Colonic mucosa (tissue), 4 donors: ENCODE measurements around the gene ADAMTSL1. TPM values are rescaled to one million over a fixed set of nuclear protein-coding genes. Genes with fewer than 3 reads are reported as not detected.

Experiments
- DNase-seq: peaks from one replicate; pipeline ENCODE4 v3.0.0-alpha.2; 2020
- H3K27ac ChIP-seq: fragments of 200-600 bp; one replicate; pipeline ENCODE4 v1.8.0; 2021
- H3K27me3 ChIP-seq: fragments of 200-600 bp; one replicate; pipeline ENCODE4 v1.8.0; 2021
- H3K36me3 ChIP-seq: fragments of 200-600 bp; one replicate; pipeline ENCODE4 v1.8.0; 2021
- H3K4me1 ChIP-seq: fragments of 200-600 bp; one replicate; pipeline ENCODE4 v1.8.0; 2021; ENCODE audit warnings: mild to moderate bottlenecking
- H3K4me3 ChIP-seq: fragments of 200-600 bp; one replicate; pipeline ENCODE4 v1.8.0; 2021
- H3K9ac ChIP-seq, 2 donors: one replicate each; pipeline ENCODE4 v1.7.0; 2013; ENCODE audit warnings: control low read depth in 2 of 2, low read depth in 2 of 2, low read length in 2 of 2
- H3K9me3 ChIP-seq: fragments of 200-600 bp; one replicate; pipeline ENCODE4 v1.8.0; 2021
- intact Hi-C: fragments of 100-400 bp; cut with DNase I; formaldehyde crosslinking; loops from one replicate; pipeline ENCODE4 v1.14.1; 2022
- total RNA-seq, 2 donors: library from RNA; stranded (reverse); fragmentation: NEBNext Ultra II Directional in 1 of 2; extraction: Animal tissue kit (Norgen Biotek cat#: 25700) in 1 of 2; gene quantifications; one replicate each; pipeline ENCODE4 v1.2.1, GENCODE V29; 2021
- TF ChIP-seq, protein P1 (sequence below): fragments of 200-600 bp; IDR thresholded peaks from one replicate; pipeline ENCODE4 v1.8.0; 2022; ENCODE audit warnings: antibody characterized with exemption, mild to moderate bottlenecking
- donor health status: healthy.
- donor health status: DM: no; HTN: no; CAD: no.
- donor health status: DM: no; HTN: no; CAD: no.

The ADAMTSL1 gene
- total RNA-seq, 2 donors from 2014 or later = 10.2 to 14.7 TPM

DNA sequence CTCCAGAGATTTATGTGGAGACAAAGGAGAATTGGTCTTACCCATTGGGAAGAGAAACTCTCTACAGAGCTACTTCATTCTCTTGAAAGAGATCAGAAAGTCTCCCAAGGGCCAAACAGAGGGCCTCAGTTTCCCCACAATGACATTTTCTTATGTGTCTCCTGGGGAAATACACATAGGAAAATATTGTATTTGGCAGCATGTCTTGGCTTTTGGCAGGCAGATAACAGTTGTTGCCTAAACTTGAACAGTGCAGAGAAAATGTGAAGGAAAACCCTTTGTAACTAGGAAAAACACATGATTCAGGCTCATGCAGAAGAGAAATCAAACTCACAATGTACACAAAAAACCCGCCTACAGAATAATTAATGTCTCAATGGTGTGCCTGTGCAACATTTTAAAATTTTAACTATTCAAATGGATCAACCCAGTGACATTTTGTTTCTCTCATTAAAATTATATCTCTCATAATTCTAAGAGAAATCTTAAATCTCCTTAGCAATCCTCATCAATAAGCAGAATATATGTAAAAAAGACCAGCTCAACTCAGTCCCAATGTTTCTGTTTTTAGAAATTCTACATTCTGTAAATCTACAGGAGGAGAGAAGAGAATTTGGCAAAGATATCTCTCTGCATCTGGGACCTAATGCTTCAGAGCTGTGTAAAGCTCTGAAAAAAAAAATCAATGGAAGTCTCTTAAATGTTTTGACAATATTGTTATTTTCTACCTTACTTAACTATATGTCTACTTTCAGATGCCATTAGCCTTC lies 205.1 kb downstream of the ADAMTSL1 start:
- no peaks in the 10 kb centered on the region for H3K27me3 ChIP-seq
- H3K9ac ChIP-seq = no peak overlapping the region
- no peaks in the 10 kb centered on the region for H3K36me3 ChIP-seq
- no peaks in the 10 kb centered on the region for H3K4me1 ChIP-seq
- H3K4me3 ChIP-seq = no peak overlapping the region
- no peak overlapping the region for H3K27ac ChIP-seq
- no peaks in the 10 kb centered on the region for H3K9me3 ChIP-seq
- DNase-seq = no peak
- intact Hi-C loops = no loop called here
- TF ChIP-seq, protein P1, sequence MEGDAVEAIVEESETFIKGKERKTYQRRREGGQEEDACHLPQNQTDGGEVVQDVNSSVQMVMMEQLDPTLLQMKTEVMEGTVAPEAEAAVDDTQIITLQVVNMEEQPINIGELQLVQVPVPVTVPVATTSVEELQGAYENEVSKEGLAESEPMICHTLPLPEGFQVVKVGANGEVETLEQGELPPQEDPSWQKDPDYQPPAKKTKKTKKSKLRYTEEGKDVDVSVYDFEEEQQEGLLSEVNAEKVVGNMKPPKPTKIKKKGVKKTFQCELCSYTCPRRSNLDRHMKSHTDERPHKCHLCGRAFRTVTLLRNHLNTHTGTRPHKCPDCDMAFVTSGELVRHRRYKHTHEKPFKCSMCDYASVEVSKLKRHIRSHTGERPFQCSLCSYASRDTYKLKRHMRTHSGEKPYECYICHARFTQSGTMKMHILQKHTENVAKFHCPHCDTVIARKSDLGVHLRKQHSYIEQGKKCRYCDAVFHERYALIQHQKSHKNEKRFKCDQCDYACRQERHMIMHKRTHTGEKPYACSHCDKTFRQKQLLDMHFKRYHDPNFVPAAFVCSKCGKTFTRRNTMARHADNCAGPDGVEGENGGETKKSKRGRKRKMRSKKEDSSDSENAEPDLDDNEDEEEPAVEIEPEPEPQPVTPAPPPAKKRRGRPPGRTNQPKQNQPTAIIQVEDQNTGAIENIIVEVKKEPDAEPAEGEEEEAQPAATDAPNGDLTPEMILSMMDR = no peak

DNA sequence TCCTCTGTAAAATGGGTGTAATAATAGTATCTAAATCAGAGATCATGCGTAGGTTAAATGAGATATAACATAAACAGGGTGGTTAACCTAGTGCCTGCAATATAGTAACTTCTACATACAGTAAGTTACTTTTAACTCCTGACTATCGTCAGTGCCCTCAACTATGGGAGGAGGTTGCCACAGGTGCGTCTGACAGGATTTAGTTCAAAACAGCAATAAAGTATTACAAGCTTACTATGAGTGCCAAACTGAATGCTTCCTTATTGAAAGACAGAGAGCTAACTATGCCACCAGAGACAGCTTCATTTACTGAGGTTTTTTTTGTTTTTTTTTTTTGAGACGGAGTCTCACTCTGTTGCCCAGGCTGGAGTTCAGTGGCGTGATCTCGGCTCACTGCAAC lies 209.0 kb downstream of the ADAMTSL1 start:
- TF ChIP-seq, protein P1 = no peak
- Histone ChIP-seq H3K27ac (peak overlapping the region; percentile 34), H3K9me3 (no peaks in the 10 kb centered on the region), H3K9ac (no peak overlapping the region), H3K4me3 (no peak overlapping the region), H3K4me1 (no peaks in the 10 kb centered on the region), H3K27me3 (no peaks in the 10 kb centered on the region), H3K36me3 (no peaks in the 10 kb centered on the region)
- DNase-seq = peak; percentile 39
- intact Hi-C loops = no loop called here

DNA sequence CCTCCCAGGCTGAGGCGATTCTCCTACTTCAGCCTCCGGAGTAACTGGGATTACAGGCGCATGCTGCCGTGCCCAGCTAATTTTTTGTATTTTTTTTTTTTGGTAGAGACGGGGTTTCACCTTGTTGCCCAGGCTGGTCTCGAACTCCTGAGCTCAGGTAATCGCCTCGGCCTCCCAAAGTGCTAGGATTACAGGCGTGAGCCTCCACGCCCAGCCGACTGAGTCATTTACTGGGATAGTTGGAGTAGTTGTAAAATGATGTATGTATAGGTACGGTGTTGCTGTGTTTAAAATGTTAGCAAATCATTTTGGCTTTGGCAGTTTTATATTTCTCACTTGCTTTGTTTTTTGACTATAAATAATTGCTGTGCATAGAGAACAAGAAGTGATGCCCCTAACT lies 209.4 kb downstream of the ADAMTSL1 start:
- Histone ChIP-seq H3K9me3 (no peaks in the 10 kb centered on the region), H3K4me3 (no peak overlapping the region), H3K36me3 (no peaks in the 10 kb centered on the region), H3K4me1 (no peaks in the 10 kb centered on the region), H3K9ac (no peak overlapping the region), H3K27ac (peak overlapping the region; percentile 34), H3K27me3 (no peaks in the 10 kb centered on the region)
- intact Hi-C loops = no loop called here
- TF ChIP-seq, protein P1 = no peak
- peak; percentile 53 for DNase-seq

DNA sequence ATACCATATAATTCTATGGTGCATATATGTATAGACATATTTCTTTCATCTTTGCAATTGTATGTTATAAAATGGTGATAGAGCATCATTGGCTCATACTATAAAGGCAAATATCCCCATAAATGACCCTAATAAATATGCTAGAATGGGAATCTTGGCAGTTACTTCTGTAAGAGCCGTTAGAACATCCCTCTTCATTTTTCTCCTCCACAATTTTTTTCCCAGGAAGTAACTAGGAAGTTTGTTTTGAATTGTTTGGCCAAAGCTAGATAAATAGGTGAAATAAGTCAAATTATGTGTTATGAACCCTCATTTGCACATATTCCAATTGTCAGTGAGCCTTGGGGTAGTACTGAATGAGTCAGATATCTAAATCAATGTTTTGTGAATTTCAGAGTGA lies 209.9 kb downstream of the ADAMTSL1 start:
- peak overlapping the region; percentile 34 for H3K27ac ChIP-seq
- no peaks in the 10 kb centered on the region for H3K36me3 ChIP-seq
- H3K9ac ChIP-seq = no peak overlapping the region
- no peak overlapping the region for H3K4me3 ChIP-seq
- H3K4me1 ChIP-seq = no peaks in the 10 kb centered on the region
- H3K9me3 ChIP-seq = no peaks in the 10 kb centered on the region
- DNase-seq = no peak
- no peaks in the 10 kb centered on the region for H3K27me3 ChIP-seq
- intact Hi-C loops = no loop called here
- TF ChIP-seq, protein P1 = no peak

DNA sequence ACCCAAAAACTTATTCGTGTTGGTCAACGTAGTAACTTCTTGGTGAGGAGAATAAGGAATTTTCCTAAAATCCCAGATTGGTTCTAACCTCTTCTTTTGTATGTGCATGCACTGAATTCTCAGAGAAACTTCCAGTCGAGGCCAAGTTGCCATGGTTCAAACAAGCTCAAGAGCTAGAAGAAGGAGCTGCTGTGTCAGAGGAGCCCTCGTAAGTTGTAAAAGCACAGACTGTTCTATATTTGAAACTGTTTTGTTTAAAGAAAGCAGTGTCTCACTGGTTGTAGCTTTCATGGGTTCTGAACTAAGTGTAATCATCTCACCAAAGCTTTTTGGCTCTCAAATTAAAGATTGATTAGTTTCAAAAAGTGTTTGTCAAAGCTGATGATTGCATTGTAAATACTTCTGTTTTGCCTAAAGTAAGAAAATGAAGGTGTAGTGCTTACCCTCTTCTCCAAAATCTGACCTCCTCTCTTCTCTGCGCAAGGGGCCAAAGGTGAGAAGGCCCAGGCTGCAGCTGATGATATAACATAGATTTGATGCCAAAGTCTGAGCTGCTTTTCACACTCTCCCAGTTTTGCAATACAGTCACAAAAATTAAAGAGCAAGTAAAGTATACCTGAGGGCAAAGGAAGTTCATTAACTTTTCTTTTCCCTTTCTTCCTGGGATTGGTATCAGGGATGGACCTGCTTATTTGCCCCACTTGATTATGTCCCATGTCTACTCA lies 210.8 kb downstream of the ADAMTSL1 start:
- TF ChIP-seq, protein P1 = no peak
- no peaks in the 10 kb centered on the region for H3K4me1 ChIP-seq
- no peaks in the 10 kb centered on the region for H3K9me3 ChIP-seq
- no peak overlapping the region for H3K4me3 ChIP-seq
- no peak for DNase-seq
- intact Hi-C loops = no loop called here
- no peaks in the 10 kb centered on the region for H3K27me3 ChIP-seq
- no peaks in the 10 kb centered on the region for H3K36me3 ChIP-seq
- no peak overlapping the region for H3K9ac ChIP-seq
- H3K27ac ChIP-seq = no peak overlapping the region
